Gastrocnemius medialis (tissue), 4 donors: ENCODE data around the gene PSMD9.

Experiments used
- POLR2A ChIP-seq, 2 donors: fragments of 450-650 bp; IDR thresholded peaks; one replicate each; pipeline ENCODE4 v1.6.1; 2017; ENCODE audit warnings: antibody characterized with exemption in 2 of 2, mild to moderate bottlenecking in 2 of 2, moderate library complexity in 2 of 2
- TF ChIP-seq, protein P1 (sequence below), 5 experiments: fragments of 450-650 bp in 3 of 5; fragments of 200-600 bp in 2 of 5; sonication (generic) in 2 of 5; IDR thresholded peaks in 4 of 5; conservative IDR thresholded peaks in 1 of 5; 1 replicate in 4 of 5; 2 replicates in 1 of 5; pipeline ENCODE4 v1.5.1; 2016 to 2019; ENCODE audit warnings: antibody characterized with exemption in 5 of 5, mild to moderate bottlenecking in 3 of 5, moderate library complexity in 3 of 5

DNA sequence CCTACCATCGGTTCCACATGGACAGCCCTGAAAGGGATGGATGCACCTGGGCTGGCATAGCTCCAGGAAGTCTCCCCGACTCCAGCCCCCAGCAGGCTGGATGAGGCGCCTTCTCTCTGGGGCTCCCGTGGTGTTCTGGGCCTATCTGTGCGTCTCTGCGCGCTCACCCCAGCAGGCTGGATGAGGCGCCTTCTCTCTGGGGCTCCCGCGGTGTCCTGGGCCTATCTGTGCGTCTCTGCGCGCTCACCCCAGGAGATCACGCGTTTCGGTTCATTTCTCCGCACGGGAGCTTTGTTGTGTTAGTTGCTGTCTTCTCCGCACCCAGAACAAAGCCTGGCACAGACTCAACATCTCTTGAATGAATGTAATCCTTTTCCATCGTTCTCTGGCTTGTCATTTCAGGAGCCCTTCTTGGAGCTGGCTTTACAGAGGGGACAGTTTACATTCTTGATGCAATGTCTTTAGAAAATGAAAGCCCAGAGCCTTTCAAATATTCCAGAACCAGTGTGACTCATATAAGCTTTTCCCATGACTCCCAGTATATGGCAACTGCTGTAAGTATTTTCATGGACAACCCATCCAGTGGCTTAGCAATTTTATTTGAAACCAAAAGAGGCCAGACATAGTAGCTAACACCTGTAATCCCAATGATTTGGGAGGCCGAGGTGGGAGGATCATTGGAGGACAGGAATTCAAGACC is 70.1 kb downstream of the PSMD9 start:
- TF ChIP-seq, protein P1, sequence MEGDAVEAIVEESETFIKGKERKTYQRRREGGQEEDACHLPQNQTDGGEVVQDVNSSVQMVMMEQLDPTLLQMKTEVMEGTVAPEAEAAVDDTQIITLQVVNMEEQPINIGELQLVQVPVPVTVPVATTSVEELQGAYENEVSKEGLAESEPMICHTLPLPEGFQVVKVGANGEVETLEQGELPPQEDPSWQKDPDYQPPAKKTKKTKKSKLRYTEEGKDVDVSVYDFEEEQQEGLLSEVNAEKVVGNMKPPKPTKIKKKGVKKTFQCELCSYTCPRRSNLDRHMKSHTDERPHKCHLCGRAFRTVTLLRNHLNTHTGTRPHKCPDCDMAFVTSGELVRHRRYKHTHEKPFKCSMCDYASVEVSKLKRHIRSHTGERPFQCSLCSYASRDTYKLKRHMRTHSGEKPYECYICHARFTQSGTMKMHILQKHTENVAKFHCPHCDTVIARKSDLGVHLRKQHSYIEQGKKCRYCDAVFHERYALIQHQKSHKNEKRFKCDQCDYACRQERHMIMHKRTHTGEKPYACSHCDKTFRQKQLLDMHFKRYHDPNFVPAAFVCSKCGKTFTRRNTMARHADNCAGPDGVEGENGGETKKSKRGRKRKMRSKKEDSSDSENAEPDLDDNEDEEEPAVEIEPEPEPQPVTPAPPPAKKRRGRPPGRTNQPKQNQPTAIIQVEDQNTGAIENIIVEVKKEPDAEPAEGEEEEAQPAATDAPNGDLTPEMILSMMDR (IDR thresholded peaks at IDR 0.05 in 4 of 5, conservative IDR thresholded peaks at IDR 0.05 in 1 of 5), result no peak
- no peak for TF ChIP-seq POLR2A (IDR thresholded peaks at IDR 0.05)
